ENCODE data around the gene ANGPTL3.
"Not testable (repeated sequence)": the region's sequence is repeated elsewhere in the genome, so short reads cannot be mapped to it uniquely, and the experiment has no call there.

ANGPTL3 gene, protein sequence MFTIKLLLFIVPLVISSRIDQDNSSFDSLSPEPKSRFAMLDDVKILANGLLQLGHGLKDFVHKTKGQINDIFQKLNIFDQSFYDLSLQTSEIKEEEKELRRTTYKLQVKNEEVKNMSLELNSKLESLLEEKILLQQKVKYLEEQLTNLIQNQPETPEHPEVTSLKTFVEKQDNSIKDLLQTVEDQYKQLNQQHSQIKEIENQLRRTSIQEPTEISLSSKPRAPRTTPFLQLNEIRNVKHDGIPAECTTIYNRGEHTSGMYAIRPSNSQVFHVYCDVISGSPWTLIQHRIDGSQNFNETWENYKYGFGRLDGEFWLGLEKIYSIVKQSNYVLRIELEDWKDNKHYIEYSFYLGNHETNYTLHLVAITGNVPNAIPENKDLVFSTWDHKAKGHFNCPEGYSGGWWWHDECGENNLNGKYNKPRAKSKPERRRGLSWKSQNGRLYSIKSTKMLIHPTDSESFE

GRCh38 chr1:62597281-62597680, at the start of gene ANGPTL3:
TSS of gene ANGPTL3 (plus strand) at chr1:62597520. CDS start at chr1:62597567, 47 bp downstream.
- H3K27ac ChIP-seq = no peak within 1 kb of the TSS
- DNase-seq (ENCODE audit: low read depth, low spot score) = no peak

DNA sequence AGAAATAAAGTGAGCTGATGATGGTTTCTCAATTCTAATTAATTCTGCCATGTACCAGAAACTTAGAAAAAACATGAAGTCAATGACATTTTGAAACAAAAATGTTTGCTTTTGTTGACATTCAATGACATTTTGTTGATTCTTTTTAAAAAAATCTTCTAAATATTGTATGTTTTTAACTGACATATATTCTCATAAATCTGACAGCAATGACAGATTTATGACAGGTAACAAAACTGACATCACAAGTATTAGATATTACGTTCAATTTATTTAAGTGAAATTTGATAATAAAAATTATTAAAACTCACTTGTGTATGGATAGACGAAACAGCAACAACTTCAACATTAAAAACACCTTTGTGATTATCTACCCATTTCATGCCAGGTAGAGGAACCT, 36.0 kb upstream of the ANGPTL3 start:
- no peak for DNase-seq (ENCODE audit: low read depth, low spot score)
- no peak overlapping the region for H3K27ac ChIP-seq

DNA sequence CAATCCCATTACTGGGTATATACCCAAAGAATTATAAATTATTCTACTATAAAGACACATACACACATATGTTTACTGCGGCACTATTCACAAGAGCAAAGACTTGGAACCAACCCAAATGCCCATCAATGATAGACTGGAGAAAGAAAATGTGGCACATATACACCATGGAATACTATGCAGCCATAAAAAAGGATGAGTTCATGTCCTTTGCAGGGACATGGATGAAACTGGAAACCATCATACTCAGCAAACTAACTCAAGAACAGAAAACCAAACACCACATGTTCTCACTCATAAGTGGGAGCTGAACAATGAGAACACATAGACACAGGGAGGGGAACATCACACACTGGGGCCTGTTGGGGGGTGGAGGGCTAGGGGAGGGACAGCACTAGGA, 30.1 kb upstream of the ANGPTL3 start:
- DNase-seq (ENCODE audit: low read depth, low spot score); H3K27ac ChIP-seq: not testable (repeated sequence)

GRCh38 chr1:62567926-62568325, 29.4 kb upstream of the ANGPTL3 start:
- not testable (repeated sequence) for H3K27ac ChIP-seq; DNase-seq (ENCODE audit: low read depth, low spot score)

DNA sequence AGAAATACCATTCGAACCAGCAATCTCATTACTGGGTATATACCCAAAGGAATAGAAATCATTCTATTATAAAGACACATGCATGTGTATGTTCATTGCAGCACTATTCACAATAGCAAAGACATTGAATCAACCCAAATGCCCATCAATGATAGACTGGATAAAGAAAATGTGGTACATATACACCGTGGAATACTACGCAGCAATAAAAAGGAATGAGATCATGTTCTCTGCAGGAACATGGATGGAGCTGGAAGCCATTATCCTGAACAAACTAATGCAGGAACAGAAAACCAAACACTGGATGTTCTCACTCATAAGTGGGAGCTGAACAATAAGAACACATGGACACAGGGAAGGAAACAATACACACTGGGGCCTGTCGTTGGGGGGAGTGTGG, 25.8 kb upstream of the ANGPTL3 start:
- DNase-seq (ENCODE audit: low read depth, low spot score); H3K27ac ChIP-seq: not testable (repeated sequence)

GRCh38 chr1:62572476-62572875, 24.8 kb upstream of the ANGPTL3 start:
- H3K27ac ChIP-seq = no peak overlapping the region
- no peak for DNase-seq (ENCODE audit: low read depth, low spot score)

DNA sequence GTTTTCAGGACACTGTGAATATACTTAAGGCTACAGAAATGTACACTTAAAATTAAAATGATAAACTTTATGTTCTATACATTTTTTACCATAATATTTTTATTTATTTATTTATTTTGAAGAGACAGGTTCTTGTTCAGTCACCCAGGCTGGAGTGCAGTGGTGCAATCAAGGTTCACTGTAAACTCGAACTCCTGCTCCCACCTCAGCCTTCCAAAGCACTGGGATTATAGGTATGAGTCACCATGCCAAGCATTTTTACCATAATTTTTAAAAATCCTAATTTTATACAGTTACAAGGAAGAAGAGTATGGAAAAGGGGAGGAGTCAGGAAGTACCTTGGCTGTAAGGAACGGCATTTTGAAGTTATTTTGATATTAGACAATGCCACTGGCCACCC, 23.6 kb upstream of the ANGPTL3 start:
- no peak overlapping the region for H3K27ac ChIP-seq
- DNase-seq (ENCODE audit: low read depth, low spot score) = no peak

DNA sequence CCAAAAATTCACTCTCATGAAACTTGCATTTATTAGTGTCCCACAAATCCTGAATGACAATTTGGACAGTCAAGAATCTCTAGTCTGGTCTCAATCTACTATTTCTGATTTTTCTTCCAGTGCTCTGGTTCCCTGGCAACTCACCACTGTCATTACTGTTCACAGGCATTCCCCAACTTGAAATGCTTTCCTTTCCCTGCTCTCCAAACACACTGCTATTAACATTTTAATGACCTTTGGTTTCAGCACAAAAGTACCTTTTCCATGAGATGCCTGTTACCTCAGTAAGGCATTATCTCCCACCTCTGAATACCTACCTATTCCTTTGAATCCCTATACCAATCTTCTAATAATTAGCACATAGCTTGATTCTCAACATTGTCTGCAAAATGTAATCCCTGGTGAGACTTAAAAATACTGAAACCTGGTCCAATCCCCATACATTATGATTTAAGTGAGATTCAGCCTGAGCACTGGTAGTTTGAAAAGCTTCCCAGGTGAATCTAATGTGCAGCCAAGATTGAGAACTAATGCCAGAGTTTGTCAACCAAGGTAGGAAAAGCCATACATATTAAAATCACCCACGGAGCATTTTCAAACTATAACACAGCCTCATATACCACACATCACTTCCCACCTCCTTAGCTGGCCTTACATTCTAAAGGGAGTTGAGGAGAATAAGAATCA, 11.7 kb upstream of the ANGPTL3 start:
- DNase-seq (ENCODE audit: low read depth, low spot score) = no peak
- no peak overlapping the region for H3K27ac ChIP-seq

GRCh38 chr1:62588000-62588399, 9.3 kb upstream of the ANGPTL3 start:
- DNase-seq (ENCODE audit: low read depth, low spot score) = no peak
- H3K27ac ChIP-seq = no peak overlapping the region

DNA sequence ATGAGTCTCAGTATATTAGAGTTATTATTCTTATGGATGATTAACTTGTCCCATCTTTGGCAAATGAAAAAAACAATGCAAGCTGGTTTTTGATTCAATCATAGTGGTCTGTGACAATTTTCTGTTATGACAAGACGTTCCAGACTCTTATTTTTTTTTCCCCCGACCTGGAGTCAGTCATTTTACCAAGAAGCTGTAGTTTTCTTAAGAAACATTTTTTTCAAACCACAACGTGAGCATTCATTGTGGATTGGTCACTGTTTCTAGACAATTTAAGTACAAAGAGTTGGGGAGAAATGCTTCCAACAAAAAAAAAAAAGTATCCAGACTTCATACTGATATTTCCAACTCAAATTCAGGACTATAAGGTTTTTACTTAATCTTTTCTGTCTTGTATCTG, 8.0 kb upstream of the ANGPTL3 start:
- H3K27ac ChIP-seq = no peak overlapping the region
- no peak for DNase-seq (ENCODE audit: low read depth, low spot score)

DNA sequence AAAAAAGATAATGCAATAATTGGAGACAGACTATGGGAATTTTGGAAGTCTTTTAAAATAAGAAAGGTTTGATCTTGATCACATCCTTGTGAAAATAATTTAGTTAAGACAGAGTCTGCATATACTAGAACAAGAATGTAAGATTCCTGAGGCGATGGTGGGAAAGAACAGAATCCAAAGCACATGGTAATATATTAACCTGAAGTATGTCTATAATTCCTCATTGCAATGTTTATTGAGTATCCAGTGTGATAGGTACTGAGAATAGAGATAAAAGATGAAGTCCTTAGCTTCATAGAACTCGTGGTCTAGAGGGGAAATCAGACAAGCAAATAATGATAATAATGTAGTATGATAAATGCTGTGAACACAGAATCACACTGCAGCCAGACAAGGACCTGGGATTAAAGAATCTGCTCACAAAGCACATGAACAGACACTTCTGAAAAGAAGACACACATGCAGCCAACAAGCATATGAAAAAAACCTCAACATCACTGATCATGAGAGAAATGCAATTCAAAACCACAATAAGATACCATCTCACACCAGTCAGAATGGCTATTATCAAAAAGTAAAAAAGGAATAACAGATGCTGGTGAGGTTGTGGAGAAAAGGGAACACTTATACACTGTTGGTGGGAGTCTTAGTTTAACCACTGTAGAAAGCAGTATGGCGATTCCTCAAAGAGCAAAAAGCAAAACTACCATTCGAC, 6.9 kb upstream of the ANGPTL3 start:
- H3K27ac ChIP-seq = no peak overlapping the region
- DNase-seq (ENCODE audit: low read depth, low spot score) = no peak

GRCh38 chr1:62590970-62591368, 6.4 kb upstream of the ANGPTL3 start:
- no peak for DNase-seq (ENCODE audit: low read depth, low spot score)
- no peak overlapping the region for H3K27ac ChIP-seq

GRCh38 chr1:62593825-62594394, 3.4 kb upstream of the ANGPTL3 start:
- H3K27ac ChIP-seq = no peak overlapping the region
- no peak for DNase-seq (ENCODE audit: low read depth, low spot score)

GRCh38 chr1:62595647-62596046, 1.7 kb upstream of the ANGPTL3 start:
- no peak overlapping the region for H3K27ac ChIP-seq
- DNase-seq (ENCODE audit: low read depth, low spot score) = no peak

DNA sequence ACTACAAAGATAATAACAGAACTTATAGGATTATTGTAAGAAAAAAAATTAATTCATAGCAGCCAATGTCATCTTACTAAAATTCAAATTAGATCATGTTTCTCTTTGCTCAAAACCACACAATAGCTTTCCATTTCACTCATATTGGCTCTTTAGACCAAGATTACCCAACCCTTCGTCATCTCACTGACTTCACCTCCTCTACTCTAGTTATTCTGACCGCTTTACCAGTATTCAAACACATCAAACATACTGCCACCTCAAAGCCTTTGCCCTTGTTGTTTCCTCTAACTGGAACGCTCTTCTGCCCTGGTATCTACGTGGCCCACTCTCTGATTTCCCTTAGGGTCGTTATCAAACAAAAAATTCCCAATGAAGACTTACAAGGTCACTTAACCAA, 1.7 kb downstream of the ANGPTL3 start:
- no peak overlapping the region for H3K27ac ChIP-seq
- DNase-seq (ENCODE audit: low read depth, low spot score) = no peak

DNA sequence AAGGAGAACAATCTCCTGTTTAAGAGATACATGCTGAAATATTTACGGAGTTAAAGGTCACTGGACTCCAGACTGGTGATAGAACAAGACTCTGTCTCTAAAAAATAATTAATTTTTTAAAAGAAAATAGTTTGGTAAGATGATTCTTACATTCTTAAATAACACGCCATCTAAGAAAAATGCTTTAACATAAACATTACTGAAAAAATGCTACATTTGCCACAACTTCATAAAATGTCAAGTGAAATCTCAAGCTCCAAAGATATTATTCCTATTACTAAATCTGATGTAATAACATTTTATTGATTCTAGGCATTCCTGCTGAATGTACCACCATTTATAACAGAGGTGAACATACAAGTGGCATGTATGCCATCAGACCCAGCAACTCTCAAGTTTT, 4.1 kb downstream of the ANGPTL3 start:
- H3K27ac ChIP-seq = no peak overlapping the region
- DNase-seq (ENCODE audit: low read depth, low spot score) = no peak

- H3K27ac ChIP-seq = no peak overlapping the region
- DNase-seq (ENCODE audit: low read depth, low spot score) = no peak
Observed at GRCh38 chr1:62608905-62609304, 11.6 kb downstream of the ANGPTL3 start.

DNA sequence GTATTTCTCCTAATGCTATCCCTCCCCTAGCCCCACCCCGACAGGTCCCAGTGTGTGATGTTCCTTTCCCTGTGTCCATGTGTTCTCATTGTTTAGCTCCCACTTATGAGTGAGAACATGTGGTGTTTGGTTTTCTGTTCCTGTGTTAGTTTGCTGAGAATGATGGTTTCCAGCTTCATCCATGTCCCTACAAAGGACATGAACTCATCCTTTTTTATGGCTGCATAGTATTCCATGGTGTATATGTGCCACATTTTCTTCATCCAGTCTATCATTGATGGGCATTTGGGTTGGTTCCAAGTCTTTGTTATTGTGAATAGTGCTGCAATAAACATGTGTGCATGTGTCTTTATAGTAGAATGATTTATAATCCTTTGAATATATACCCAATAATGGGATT, 13.3 kb downstream of the ANGPTL3 start:
- not testable (repeated sequence) for H3K27ac ChIP-seq; DNase-seq (ENCODE audit: low read depth, low spot score)

GRCh38 chr1:62612770-62613169, 15.4 kb downstream of the ANGPTL3 start:
- H3K27ac ChIP-seq = no peak overlapping the region

GRCh38 chr1:62613325-62613727, 16.0 kb downstream of the ANGPTL3 start:
- no peak for DNase-seq (ENCODE audit: low read depth, low spot score)
- H3K27ac ChIP-seq = no peak overlapping the region

More at GRCh38 chr1:62612770-62613169, 15.4 kb downstream of the ANGPTL3 start:
- no peak for DNase-seq (ENCODE audit: low read depth, low spot score)

GRCh38 chr1:62613890-62614289, 16.6 kb downstream of the ANGPTL3 start:
- no peak for DNase-seq (ENCODE audit: low read depth, low spot score)
- H3K27ac ChIP-seq = no peak overlapping the region
